SK-MEL-5 (cell line): ENCODE measurements around the gene C11orf91. TPM values are rescaled to one million over a fixed set of nuclear protein-coding genes. Genes with fewer than 3 reads are reported as not detected.

ENCODE experiments used
- DNase-seq: peaks from one replicate; pipeline ENCODE4 v3.0.0-alpha.2; 2016; ENCODE audit warnings: low read depth, low spot score
- in situ Hi-C: cut with HindIII; loops from 2 replicates; pipeline ENCODE4 v1.10.0; 2016; ENCODE audit warnings: low sequenced_read_pairs, high pct_unique_total_duplicates, low pct_unique_long_range_greater_than_20kb
- total RNA-seq: library from RNA; depleted of rRNA; stranded (reverse); fragments of >200 nt; shearing (Covaris generic); gene quantifications from 2 replicates; pipeline ENCODE4 v1.2.3, GENCODE V29; 2014

The C11orf91 gene
- total RNA-seq, 1 experiment from 2014 or later, result 0.29 TPM

DNA sequence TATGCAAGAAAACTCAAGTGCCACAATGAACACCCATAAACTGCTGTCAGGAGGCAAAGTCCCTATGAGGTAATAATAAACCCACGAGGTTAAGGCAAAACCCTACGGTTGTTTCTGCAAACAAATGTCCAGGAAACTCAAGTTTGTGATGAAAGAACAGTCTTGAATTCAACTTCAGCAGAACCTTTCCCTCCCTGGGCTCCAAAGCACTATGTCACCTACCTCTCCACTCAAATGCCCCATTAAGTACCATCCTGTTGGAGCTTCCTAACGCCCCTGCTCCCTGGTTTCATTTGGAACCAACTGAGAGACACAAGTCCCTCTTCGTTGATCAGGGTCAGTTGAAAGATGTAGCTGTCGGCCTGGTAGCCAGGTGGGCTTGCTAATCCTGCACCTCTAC lies 2.6 kb upstream of the C11orf91 start:
- in situ Hi-C loops, result no loop called here
- DNase-seq, result no peak

DNA sequence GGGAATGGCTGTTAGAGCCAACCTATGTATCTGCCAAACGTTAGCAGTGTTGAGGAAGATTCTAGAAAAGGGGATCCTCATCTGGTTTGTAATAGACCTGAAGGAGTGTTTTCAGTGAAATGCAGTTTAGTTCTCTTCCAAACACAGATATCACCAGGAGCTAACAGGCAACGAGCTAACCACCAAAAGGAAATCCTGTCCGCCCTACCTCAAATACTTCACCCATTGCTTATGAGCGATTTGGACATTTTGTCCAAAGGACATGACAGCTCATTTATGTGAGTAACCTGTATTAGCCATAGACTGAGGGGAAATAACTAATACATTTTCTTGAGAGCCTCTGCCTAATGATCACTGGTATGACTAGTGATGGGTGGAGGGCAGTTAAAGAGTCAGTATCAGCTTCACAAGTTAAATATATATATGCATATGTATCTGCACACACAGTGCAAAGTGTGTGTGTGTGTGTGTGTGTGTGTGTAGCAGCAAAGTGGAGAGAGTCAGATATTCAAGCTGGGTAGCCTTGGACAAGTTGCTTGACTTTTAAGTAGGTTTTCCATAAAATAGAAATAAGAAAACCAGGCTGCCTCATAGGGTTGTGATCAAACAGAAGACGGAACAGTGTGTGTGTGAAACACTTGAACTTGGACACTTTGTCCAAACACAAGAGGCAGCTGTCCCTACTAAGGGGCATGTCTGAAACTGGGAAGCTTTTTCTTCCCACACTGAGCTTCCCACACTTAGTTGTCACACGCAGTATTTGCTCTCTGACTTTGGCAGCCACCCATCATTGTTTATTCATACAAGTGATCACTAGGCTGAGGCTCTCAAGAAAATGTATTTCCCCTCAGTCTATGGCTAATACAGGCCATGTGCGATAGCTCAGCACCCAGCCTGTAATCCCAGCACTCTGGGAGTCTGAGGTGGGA lies 940 bp upstream of the C11orf91 start:
- peak; percentile 97 for DNase-seq

DNA sequence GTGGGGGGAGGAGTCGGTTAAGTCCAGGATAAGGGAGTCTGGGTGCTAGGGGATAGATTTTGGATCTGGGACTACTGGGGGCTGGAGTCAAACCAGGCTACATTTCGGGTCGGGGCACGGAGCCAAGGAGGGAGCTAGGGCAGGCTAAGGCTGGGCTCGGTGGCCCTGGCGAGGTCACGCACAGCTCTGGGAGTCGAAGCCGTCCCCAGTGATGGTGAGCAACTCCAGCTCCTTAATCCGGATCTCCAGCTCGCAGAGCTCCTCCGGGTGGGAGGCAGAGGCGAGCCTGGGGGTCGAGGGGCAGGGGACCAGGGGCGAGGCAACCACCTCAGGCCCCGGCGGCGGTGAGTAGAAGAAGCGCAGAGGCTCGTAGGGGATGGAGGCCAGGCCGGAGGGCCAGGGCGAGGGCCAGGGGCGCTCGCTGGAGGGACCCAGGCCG lies 544 bp downstream of the C11orf91 start:
- in situ Hi-C loops, result no loop called here
- DNase-seq, result no peak

More for the DNA sequence above, 940 bp upstream of the C11orf91 start:
- in situ Hi-C loops, result no loop called here

DNA sequence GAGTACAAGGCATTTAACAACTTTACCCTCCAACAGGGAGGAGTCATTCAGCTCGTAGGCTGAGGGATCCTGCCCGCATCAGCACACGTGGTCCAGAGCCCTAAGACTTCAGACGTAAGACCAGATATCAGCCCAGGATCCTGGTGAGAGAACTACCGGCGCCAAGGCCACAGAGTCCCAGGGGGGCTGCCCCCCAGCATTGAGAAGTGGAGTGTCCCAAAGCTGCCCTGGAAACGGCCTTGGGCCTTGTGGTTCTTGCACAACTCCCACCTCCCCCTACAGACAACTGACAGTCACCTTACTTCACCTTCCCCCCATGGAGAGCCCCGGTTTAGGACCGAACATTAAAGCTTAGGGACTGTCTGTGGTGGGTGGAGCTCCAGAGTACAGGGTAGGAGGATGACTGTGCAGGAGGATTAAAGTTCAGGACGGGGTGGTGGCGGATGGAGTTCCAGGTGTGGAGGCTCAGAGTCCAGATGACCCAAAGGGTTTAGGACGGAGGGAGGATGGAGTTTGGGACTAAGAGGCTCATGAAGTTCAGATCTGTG lies 1.0 kb downstream of the C11orf91 start:
- in situ Hi-C loops, result no loop called here
- no peak for DNase-seq

DNA sequence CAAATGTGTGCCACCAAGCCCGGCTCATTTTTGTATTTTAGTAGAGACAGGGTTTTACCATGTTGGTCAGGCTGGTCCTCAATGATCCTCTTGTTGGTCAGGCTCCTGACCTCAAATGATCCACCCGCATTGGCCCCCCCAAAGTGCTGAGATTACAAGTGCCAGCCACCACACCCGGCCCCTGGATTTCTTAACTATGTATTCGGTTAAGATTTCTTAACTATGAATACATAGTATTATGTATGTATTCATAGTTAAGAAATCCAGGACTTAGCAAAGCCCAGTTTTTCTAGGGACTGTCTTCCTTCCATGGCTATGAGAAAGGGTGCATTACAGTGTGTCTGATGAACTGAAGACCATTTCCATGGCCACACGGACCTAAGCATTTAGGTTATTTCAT lies 1.7 kb downstream of the C11orf91 start:
- no peak for DNase-seq
- in situ Hi-C loops, result no loop called here

GRCh38 chr11:33697997-33698396 lies 2.6 kb downstream of the C11orf91 start:
- DNase-seq, result peak; percentile 66
- in situ Hi-C loops, result no loop called here

DNA sequence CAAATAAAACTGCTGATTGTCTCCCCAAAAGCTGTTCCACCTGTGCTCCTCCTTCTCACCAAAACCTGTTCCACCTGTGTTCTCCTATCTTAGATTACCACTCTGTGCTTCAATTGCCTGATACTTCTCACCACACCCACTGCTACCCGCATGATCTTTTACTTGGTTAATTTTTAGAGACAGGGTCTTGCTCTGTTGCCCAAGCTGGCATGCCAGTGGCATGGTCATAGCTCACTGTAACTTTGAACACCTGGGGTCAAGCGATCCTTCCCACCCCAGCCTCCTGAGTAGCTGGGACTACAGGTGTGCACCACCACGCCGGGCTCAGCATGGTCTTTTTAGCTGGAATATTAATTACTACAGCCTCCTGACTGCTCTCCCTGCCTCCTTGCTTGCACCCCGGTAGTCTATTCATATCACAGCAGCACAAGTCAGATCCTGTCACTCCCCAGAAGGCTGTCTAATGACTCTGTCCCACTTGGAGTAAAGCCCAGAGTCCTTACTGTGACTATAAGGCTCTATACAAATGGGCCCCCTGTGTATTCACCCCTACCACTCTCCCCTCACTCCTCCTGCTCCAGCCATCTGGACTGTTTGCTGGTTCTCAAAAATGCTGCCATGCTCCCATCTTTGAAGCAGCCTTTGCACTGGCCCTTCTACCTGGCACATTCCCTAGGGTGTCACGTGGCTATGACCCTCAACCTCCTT lies 3.5 kb downstream of the C11orf91 start:
- in situ Hi-C loops, result no loop called here
- no peak for DNase-seq

DNA sequence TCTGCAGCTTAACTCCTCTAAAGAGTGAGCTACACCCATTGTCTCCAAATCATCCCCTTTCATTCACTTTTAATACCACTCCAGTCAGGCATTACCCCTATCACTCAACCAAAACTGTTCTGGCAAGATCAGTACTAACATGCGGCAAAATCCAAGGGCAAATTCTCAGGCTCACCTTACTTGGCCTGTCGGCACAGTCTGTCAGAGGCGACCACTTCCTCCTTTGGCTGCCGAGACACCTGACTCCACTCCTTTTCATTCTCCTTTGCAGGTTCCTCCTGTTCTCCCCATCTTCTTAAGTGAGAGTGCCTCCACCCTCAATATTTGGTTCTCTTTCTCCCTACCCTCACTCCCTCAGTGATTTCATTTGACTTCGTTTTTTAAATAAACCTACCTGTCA lies 4.2 kb downstream of the C11orf91 start:
- no peak for DNase-seq
- in situ Hi-C loops, result no loop called here

GRCh38 chr11:33695051-33695566 lies 5.5 kb downstream of the C11orf91 start:
- in situ Hi-C loops, result no loop called here
- peak; percentile 32 for DNase-seq

DNA sequence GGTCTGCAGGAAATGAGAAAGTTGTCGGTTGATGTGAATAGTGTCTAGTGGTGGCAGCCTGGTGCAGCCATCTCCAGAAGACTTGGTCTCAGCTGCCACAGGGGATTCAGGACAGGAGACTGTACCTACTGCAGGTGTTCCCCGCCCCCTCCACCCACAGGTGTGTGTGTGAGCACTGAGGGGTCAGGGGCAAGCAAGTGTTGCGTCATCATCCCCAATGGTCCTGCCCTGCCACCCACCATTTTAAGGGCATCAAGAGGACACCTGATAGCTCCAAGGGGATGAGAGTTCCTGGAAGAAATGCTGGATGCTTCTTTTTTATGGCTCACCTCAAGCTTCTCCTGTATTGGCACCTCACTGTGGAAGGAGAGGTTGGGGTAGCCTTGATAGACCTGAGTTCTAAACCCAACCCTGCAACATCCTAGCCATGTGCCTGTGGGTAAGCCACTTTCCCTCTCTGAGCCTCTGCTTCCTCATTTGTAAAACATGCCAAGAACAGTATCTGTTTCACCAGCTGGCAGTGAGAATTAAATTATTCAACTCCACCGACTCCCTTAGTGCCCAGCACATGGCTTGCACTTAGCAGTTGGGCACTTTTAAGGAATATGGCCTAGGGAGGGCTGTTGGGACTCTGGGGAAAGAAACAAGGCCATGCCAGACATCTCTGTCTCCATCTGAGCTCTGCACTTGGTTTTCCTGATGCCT lies 6.1 kb downstream of the C11orf91 start:
- in situ Hi-C loops, result no loop called here

DNA sequence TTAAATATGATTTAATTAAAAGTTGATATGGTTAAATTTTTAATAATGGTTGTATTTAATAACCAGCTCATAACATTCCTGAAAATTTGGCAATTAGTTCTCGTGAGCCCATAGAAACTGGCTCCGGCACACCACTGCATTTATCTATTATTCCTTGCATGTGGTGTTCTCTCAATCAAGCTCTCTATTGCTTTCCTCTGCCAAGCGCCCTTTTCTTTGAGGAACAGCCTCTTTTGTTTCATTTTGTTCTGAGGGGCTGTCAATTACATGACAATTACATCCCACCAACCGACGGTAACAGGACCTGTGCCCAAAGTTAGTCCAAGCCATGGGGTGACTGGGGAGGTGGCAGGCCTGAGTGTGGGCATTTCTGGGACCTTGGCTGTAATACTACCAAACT lies 8.1 kb downstream of the C11orf91 start:
- no peak for DNase-seq
- in situ Hi-C loops, result no loop called here

More for the DNA sequence above, 6.1 kb downstream of the C11orf91 start:
- no peak for DNase-seq

DNA sequence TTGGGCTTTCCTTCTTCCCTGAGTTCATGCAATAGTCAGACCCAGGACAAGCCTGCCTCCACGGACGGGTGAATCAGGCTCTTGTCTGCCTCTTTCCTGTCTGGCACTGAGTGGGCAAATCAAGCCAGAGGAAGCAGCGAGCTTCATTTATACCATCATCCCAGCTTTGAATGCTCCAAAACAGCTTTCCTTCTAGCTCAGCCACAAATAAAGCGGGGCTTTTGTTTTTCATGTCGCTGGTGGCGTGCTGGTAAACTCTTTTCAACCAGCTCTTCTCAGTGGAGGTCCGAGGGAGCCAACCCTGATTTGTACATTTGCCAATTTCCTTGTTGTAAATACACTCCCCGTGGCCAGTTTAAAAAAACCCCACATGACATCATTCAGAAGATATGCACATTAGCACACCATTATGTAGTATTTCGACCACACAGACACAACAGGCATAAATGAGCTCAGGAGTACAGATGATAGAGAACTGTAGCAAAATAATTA lies 8.6 kb downstream of the C11orf91 start:
- in situ Hi-C loops, result no loop called here
- peak; percentile 90 for DNase-seq

- no peak for DNase-seq
- in situ Hi-C loops, result no loop called here
These were observed 9.4 kb downstream of the C11orf91 start for GRCh38 chr11:33691066-33691864.

GRCh38 chr11:33690290-33691065 lies 10.1 kb downstream of the C11orf91 start:
- in situ Hi-C loops, result no loop called here
- DNase-seq, result peak; percentile 81

- DNase-seq, result no peak
- in situ Hi-C loops, result no loop called here
These were observed 11.1 kb downstream of the C11orf91 start for GRCh38 chr11:33689501-33689900.

- DNase-seq, result no peak
- in situ Hi-C loops, result no loop called here
These were observed 11.5 kb downstream of the C11orf91 start for GRCh38 chr11:33689085-33689484.
